H9 (cell line): ENCODE data around the gene ARHGAP15. TPM values are rescaled to one million over a fixed set of nuclear protein-coding genes. Genes with fewer than 3 reads are reported as not detected.

ENCODE experiments used
- DNase-seq: peaks from one replicate; pipeline ENCODE4 v3.0.0-alpha.2; 2017
- H2AFZ ChIP-seq: one replicate; pipeline ENCODE4 v1.6.1; 2013; ENCODE audit warnings: mild to moderate bottlenecking, low read length, control low read depth, moderate library complexity
- H2AK5ac ChIP-seq: 2 replicates; pipeline ENCODE4 v1.6.1; 2013; ENCODE audit warnings: low read length, control low read depth, mixed read lengths; ENCODE audit not compliant: insufficient read length
- H2BK120ac ChIP-seq: one replicate; pipeline ENCODE4 v1.6.1; 2013; ENCODE audit warnings: low read depth, mild to moderate bottlenecking, low read length, control low read depth, inconsistent platforms; ENCODE audit not compliant: poor library complexity, severe bottlenecking
- H2BK12ac ChIP-seq: 2 replicates; pipeline ENCODE4 v1.6.1; 2013; ENCODE audit warnings: low read length, control low read depth, mixed read lengths, low read depth; ENCODE audit not compliant: insufficient read length
- H2BK15ac ChIP-seq: 2 replicates; pipeline ENCODE4 v1.6.1; 2013; ENCODE audit warnings: low read depth, low read length, control low read depth
- H2BK20ac ChIP-seq: one replicate; pipeline ENCODE4 v1.6.1; 2013; ENCODE audit warnings: low read depth, mild to moderate bottlenecking, low read length, control low read depth, inconsistent platforms; ENCODE audit not compliant: poor library complexity, severe bottlenecking
- H2BK5ac ChIP-seq: 2 replicates; pipeline ENCODE4 v1.6.1; 2013; ENCODE audit warnings: low read length, control low read depth, mixed read lengths; ENCODE audit not compliant: insufficient read length
- H3K14ac ChIP-seq: 2 replicates; pipeline ENCODE4 v1.6.1; 2013; ENCODE audit warnings: low read length, control low read depth; ENCODE audit not compliant: insufficient read depth
- H3K18ac ChIP-seq: 2 replicates; pipeline ENCODE4 v1.6.1; 2013; ENCODE audit warnings: low read depth, mild to moderate bottlenecking, mixed read lengths, low read length, control low read depth; ENCODE audit not compliant: insufficient read length
- H3K23ac ChIP-seq: 2 replicates; pipeline ENCODE4 v1.6.1; 2013; ENCODE audit warnings: low read length, control low read depth, mixed read lengths, low read depth; ENCODE audit not compliant: insufficient read length
- H3K23me2 ChIP-seq: 2 replicates; pipeline ENCODE4 v1.6.1; 2013; ENCODE audit warnings: low read depth, mild to moderate bottlenecking, mixed read lengths, low read length, control low read depth; ENCODE audit not compliant: insufficient read length, poor library complexity, severe bottlenecking
- H3K27ac ChIP-seq: 2 replicates; pipeline ENCODE4 v1.5.1; 2013; ENCODE audit warnings: low read length, control low read depth, mixed read lengths, low read depth; ENCODE audit not compliant: insufficient read length
- H3K27me3 ChIP-seq: 2 replicates; pipeline ENCODE4 v1.6.1; 2013; ENCODE audit warnings: low read length, control low read depth, inconsistent platforms; ENCODE audit not compliant: insufficient read depth
- H3K4ac ChIP-seq: 2 replicates; pipeline ENCODE4 v1.6.1; 2013; ENCODE audit warnings: low read depth, mild to moderate bottlenecking, control low read depth, inconsistent platforms, low read length, moderate library complexity
- H3K4me1 ChIP-seq: 2 replicates; pipeline ENCODE4 v1.6.1; 2013; ENCODE audit warnings: low read length, control low read depth, inconsistent platforms; ENCODE audit not compliant: insufficient read depth
- H3K4me2 ChIP-seq: 2 replicates; pipeline ENCODE4 v1.6.1; 2013; ENCODE audit warnings: low read length, control low read depth, mixed read lengths; ENCODE audit not compliant: insufficient read length, insufficient read depth
- H3K56ac ChIP-seq: 2 replicates; pipeline ENCODE4 v1.6.1; 2013; ENCODE audit warnings: low read depth, mild to moderate bottlenecking, mixed read lengths, low read length, control low read depth; ENCODE audit not compliant: insufficient read length
- H3K79me1 ChIP-seq: 2 replicates; pipeline ENCODE4 v1.6.1; 2013; ENCODE audit warnings: low read depth, mild to moderate bottlenecking, moderate library complexity, low read length, control low read depth, inconsistent platforms; ENCODE audit not compliant: insufficient read depth, poor library complexity, severe bottlenecking
- H3K79me2 ChIP-seq: 2 replicates; pipeline ENCODE4 v1.6.1; 2013; ENCODE audit warnings: low read length, control low read depth, inconsistent platforms; ENCODE audit not compliant: insufficient read depth
- H3K9ac ChIP-seq: 2 replicates; pipeline ENCODE4 v1.6.1; 2013; ENCODE audit warnings: low read length, control low read depth, mixed read lengths; ENCODE audit not compliant: insufficient read length; ENCODE audit errors: extremely low read depth
- H3K9me3 ChIP-seq: one replicate; pipeline ENCODE4 v1.6.1; 2013; ENCODE audit warnings: low read depth, low read length, inconsistent platforms; ENCODE audit not compliant: control insufficient read depth
- H3T11ph ChIP-seq: one replicate; pipeline ENCODE4 v1.6.1; 2013; ENCODE audit warnings: mild to moderate bottlenecking, low read length, control low read depth, inconsistent platforms
- H4K20me1 ChIP-seq: one replicate; pipeline ENCODE4 v1.6.1; 2013; ENCODE audit not compliant: control insufficient read depth, insufficient read length, insufficient read depth
- H4K5ac ChIP-seq: 2 replicates; pipeline ENCODE4 v1.6.1; 2013; ENCODE audit warnings: low read depth, mild to moderate bottlenecking, mixed read lengths, low read length, control low read depth; ENCODE audit not compliant: insufficient read length
- H4K8ac ChIP-seq: replicated peaks from 2 replicates; pipeline ENCODE4 v1.6.1; 2013; ENCODE audit warnings: low read length, control low read depth, mixed read lengths, low read depth; ENCODE audit not compliant: insufficient read length
- H4K91ac ChIP-seq: 2 replicates; pipeline ENCODE4 v1.6.1; 2013; ENCODE audit warnings: low read depth, mild to moderate bottlenecking, moderate library complexity, mixed read lengths, low read length, control low read depth; ENCODE audit not compliant: insufficient read length
- H3K27ac Mint-ChIP-seq, 3 experiments: 2 replicates in 2 of 3; 3 replicates in 1 of 3; pipeline ENCODE4 v1.8.0; 2020 to 2021; ENCODE audit warnings: mixed read lengths in 3 of 3, mild to moderate bottlenecking in 1 of 3, moderate library complexity in 1 of 3
- H3K27me3 Mint-ChIP-seq: 2 replicates; pipeline ENCODE4 v1.8.0; 2021; ENCODE audit warnings: low read depth, mild to moderate bottlenecking, moderate library complexity, mixed read lengths
- H3K36me3 Mint-ChIP-seq, 3 experiments: 2 replicates in 2 of 3; 3 replicates in 1 of 3; pipeline ENCODE4 v1.8.0; 2020 to 2021; ENCODE audit warnings: low read depth in 3 of 3, mixed read lengths in 3 of 3; ENCODE audit not compliant: insufficient read depth in 1 of 3
- H3K4me1 Mint-ChIP-seq, 2 experiments: 2 replicates each; pipeline ENCODE4 v1.8.0; 2020; ENCODE audit warnings: mixed read lengths in 2 of 2
- H3K4me3 Mint-ChIP-seq, 2 experiments: 2 replicates in 1 of 2; 3 replicates in 1 of 2; pipeline ENCODE4 v1.8.0; 2020 to 2021; ENCODE audit warnings: mild to moderate bottlenecking in 2 of 2, mixed read lengths in 2 of 2, moderate library complexity in 1 of 2
- H3K9me3 Mint-ChIP-seq, 2 experiments: 2 replicates in 1 of 2; 3 replicates in 1 of 2; pipeline ENCODE4 v1.8.0; 2020; ENCODE audit warnings: mild to moderate bottlenecking in 2 of 2, mixed read lengths in 2 of 2, moderate library complexity in 1 of 2
- CTCF ChIP-seq: fragments of 200-600 bp; sonication (generic); conservative IDR thresholded peaks from 3 replicates; pipeline ENCODE4 v1.8.0; 2021; ENCODE audit warnings: antibody characterized with exemption, mild to moderate bottlenecking
- WGBS: extraction: QIAGEN DNeasy Blood & Tissue Kit; methylation state at CpG from one replicate; pipeline ENCODE4 v1.1.7; 2013; ENCODE audit warnings: missing lambda C conversion rate, low lambda C conversion rate, mixed read lengths; ENCODE audit not compliant: insufficient read length; ENCODE audit errors: extremely low coverage; 5-methylcytosine and 5-hydroxymethylcytosine counted together
- total RNA-seq: library from RNA; stranded (reverse); gene quantifications from 2 replicates; pipeline ENCODE4 v1.2.1, GENCODE V29; 2021

Gene ARHGAP15
- total RNA-seq, 1 experiment from 2014 or later: not detected

DNA sequence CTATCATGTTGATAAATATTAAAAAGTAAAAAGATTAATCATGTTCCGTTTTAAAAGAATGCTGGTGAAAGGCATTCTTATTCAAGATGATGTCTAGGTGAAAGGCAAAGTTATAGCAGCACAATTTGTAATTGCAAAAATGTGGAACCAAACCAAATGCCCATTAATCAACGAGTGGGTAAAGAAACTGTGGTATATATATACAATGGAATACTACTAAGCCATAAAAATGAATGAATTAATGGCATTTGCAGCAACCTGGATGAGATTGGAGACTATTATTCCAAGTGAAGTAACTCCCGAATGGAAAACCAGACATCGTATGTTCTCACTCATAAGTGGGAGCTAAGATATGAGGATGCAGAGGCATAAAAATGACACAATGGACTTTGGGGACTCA lies 286.4 kb downstream of the ARHGAP15 start:
- DNase-seq: no peak
- no peak overlapping the region for H2BK20ac ChIP-seq
- no peak overlapping the region for H2BK5ac ChIP-seq
- H4K8ac ChIP-seq: no peak overlapping the region
- no peaks in the 10 kb centered on the region for H4K20me1 ChIP-seq
- H2AK5ac ChIP-seq: no peak overlapping the region
- no peak overlapping the region for H4K5ac ChIP-seq
- H3K79me2 ChIP-seq: no peaks in the 10 kb centered on the region
- no peak overlapping the region for H2AFZ ChIP-seq
- no peak overlapping the region for H2BK15ac ChIP-seq
- no peak overlapping the region for H3K9ac ChIP-seq
- H3T11ph ChIP-seq: no peak overlapping the region
- no peaks in the 10 kb centered on the region for H3K4me1 ChIP-seq
- H3K27ac ChIP-seq: no peak overlapping the region
- H3K56ac ChIP-seq: no peak overlapping the region
- Mint-ChIP-seq H3K9me3 (no peaks in the 10 kb centered on the region), H3K4me3 (no peak overlapping the region), H3K4me1 (0 out of 4 replicates have a peak, but pooled peaks cover 2 to 3% of the 10 kb centered on the region in 2 experiments), H3K36me3 (no peaks in the 10 kb centered on the region), H3K27ac (no peak overlapping the region), H3K27me3 (no peaks in the 10 kb centered on the region)
- H2BK12ac ChIP-seq: no peak overlapping the region
- H3K18ac ChIP-seq: no peak overlapping the region
- H3K27me3 ChIP-seq: no peaks in the 10 kb centered on the region
- no peaks in the 10 kb centered on the region for H3K9me3 ChIP-seq
- no peak overlapping the region for H3K4ac ChIP-seq
- H3K23ac ChIP-seq: no peak overlapping the region
- no peaks in the 10 kb centered on the region for H3K79me1 ChIP-seq
- H4K91ac ChIP-seq: no peak overlapping the region
- no peaks in the 10 kb centered on the region for H3K23me2 ChIP-seq
- no peak overlapping the region for H3K4me2 ChIP-seq
- H3K14ac ChIP-seq: no peak overlapping the region
- no peak for TF ChIP-seq CTCF
- no CpG with 5 or more reads among the region's 4 CpGs for whole genome bisulfite sequencing
- H2BK120ac ChIP-seq: no peak overlapping the region
